Activated CD4-positive, alpha-beta memory T cell treated with anti-CD3 and anti-CD28 coated beads for 36 hours (primary cell): Measurements from ENCODE around the gene CPA5. TPM values are rescaled to one million over a fixed set of nuclear protein-coding genes. Genes with fewer than 3 reads are reported as not detected.

Experiments used
- CTCF ChIA-PET: fragments of 350-600 bp; sonication (Branson Sonifier 250); formaldehyde crosslinking; loops from one replicate; lab custom pipeline; 2021; ENCODE audit warnings: antibody characterized with exemption, inconsistent platforms; lab: Charles Lee
- POLR2A ChIA-PET: fragments of 350-600 bp; sonication (Branson Sonifier 250); formaldehyde crosslinking; loops from one replicate; lab custom pipeline; 2021; ENCODE audit warnings: antibody characterized with exemption; lab: Charles Lee
- DNase-seq: peaks from one replicate; pipeline ENCODE4 v3.0.0-alpha.2; 2020
- H3K27ac Mint-ChIP-seq: one replicate; pipeline ENCODE4 v1.8.0; 2021; ENCODE audit warnings: mixed read lengths
- H3K27me3 Mint-ChIP-seq: one replicate; pipeline ENCODE4 v1.8.0; 2021; ENCODE audit warnings: mixed read lengths
- H3K36me3 Mint-ChIP-seq: one replicate; pipeline ENCODE4 v1.8.0; 2021; ENCODE audit warnings: mixed read lengths
- H3K4me1 Mint-ChIP-seq: one replicate; pipeline ENCODE4 v1.8.0; 2021; ENCODE audit warnings: low read depth, mixed read lengths
- H3K4me3 Mint-ChIP-seq: one replicate; pipeline ENCODE4 v1.8.0; 2021; ENCODE audit warnings: mild to moderate bottlenecking, mixed read lengths
- H3K9me3 Mint-ChIP-seq: one replicate; pipeline ENCODE4 v1.8.0; 2021; ENCODE audit warnings: mixed read lengths
- intact Hi-C: fragments of 100-400 bp; cut with micrococcal nuclease; formaldehyde crosslinking; loops from one replicate; pipeline ENCODE4 v1.15.1; 2023
- total RNA-seq, 2 experiments: library from RNA; stranded (reverse); gene quantifications; one replicate each; pipeline ENCODE4 v1.2.3, GENCODE V29; 2021

Gene CPA5
- total RNA-seq, 2 experiments from 2014 or later = 0.15 TPM; not detected in 1

DNA sequence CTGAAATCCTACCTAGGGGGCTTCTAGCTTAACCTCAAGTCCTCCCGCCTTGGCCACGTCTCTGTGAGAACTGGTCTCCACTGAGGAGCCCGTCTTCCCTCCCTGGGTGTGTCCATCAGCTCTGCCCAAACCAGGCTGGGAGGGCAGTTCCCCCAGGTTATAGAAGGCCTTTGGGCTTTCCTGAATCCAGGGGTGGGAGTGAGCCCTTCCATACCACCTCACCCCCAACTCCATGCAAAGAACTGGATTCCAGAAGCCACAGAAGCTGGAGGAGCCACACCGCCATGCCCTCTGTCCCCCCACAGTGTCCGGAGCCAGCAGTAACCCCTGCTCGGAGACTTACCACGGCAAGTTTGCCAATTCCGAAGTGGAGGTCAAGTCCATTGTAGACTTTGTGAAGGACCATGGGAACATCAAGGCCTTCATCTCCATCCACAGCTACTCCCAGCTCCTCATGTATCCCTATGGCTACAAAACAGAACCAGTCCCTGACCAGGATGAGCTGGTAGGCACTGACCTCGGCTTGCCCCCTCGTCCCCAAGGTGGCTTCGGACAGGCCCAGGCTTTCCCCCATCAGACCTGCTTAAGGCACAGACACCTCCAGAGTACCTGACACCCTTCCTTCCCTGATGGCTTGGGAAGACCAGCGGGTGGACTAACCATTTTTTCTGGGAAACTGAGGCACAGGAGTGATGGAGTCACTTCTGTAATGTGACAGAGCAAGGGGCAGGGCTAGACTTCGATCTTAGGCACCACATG lies 40.4 kb downstream of the CPA5 start:
- Mint-ChIP-seq H3K4me1 (no peaks in the 10 kb centered on the region), H3K9me3 (no peaks in the 10 kb centered on the region), H3K27ac (no peak overlapping the region), H3K36me3 (no peaks in the 10 kb centered on the region), H3K4me3 (no peak overlapping the region), H3K27me3 (no peaks in the 10 kb centered on the region)
- CTCF ChIA-PET = interaction anchor here (0.6 kb wide), 1 partner anchor 22 kb away, joined by 3 read pairs; no protein-coding TSS in a partner anchor
- intact Hi-C loops = no loop called here
- DNase-seq = no peak
- POLR2A ChIA-PET = no interaction called here

GRCh38 chr7:130385600-130386066 lies 41.0 kb downstream of the CPA5 start:
- CTCF ChIA-PET = no interaction called here
- no peaks in the 10 kb centered on the region for H3K4me1 Mint-ChIP-seq
- POLR2A ChIA-PET = no interaction called here

GRCh38 chr7:130386876-130387275 lies 42.3 kb downstream of the CPA5 start:
- ChIA-PET POLR2A (no interaction called here), CTCF (no interaction called here)
- Mint-ChIP-seq H3K9me3 (no peaks in the 10 kb centered on the region), H3K27ac (no peak overlapping the region), H3K27me3 (no peaks in the 10 kb centered on the region), H3K36me3 (no peaks in the 10 kb centered on the region), H3K4me3 (no peak overlapping the region), H3K4me1 (no peaks in the 10 kb centered on the region)
- intact Hi-C loops = no loop called here
- no peak for DNase-seq

More at GRCh38 chr7:130385600-130386066, 41.0 kb downstream of the CPA5 start:
- intact Hi-C loops = no loop called here
- no peak for DNase-seq
- no peaks in the 10 kb centered on the region for H3K27me3 Mint-ChIP-seq
- H3K27ac Mint-ChIP-seq = no peak overlapping the region
- no peaks in the 10 kb centered on the region for H3K36me3 Mint-ChIP-seq
- no peak overlapping the region for H3K4me3 Mint-ChIP-seq
- H3K9me3 Mint-ChIP-seq = no peaks in the 10 kb centered on the region

DNA sequence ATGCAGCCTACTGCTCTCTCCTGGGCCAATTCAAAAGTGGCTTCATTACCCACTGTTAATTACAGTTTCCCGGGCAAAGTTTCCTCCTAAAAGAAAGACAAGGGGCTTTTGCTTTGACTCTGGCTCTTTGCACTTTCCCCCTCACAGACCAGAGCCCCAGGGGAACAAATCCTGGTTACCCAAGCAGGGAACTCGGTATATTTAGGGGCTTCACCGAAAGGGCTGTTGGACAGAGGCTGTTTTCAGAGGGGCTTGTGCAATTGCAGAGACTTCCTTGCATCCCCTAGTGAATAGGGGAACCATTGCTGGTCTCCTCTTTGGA lies 42.7 kb downstream of the CPA5 start:
- POLR2A ChIA-PET = no interaction called here
- Mint-ChIP-seq H3K4me1 (no peaks in the 10 kb centered on the region), H3K9me3 (no peaks in the 10 kb centered on the region), H3K4me3 (no peak overlapping the region), H3K27me3 (no peaks in the 10 kb centered on the region), H3K36me3 (no peaks in the 10 kb centered on the region), H3K27ac (no peak overlapping the region)
- intact Hi-C loops = no loop called here
- CTCF ChIA-PET = no interaction called here
- no peak for DNase-seq

DNA sequence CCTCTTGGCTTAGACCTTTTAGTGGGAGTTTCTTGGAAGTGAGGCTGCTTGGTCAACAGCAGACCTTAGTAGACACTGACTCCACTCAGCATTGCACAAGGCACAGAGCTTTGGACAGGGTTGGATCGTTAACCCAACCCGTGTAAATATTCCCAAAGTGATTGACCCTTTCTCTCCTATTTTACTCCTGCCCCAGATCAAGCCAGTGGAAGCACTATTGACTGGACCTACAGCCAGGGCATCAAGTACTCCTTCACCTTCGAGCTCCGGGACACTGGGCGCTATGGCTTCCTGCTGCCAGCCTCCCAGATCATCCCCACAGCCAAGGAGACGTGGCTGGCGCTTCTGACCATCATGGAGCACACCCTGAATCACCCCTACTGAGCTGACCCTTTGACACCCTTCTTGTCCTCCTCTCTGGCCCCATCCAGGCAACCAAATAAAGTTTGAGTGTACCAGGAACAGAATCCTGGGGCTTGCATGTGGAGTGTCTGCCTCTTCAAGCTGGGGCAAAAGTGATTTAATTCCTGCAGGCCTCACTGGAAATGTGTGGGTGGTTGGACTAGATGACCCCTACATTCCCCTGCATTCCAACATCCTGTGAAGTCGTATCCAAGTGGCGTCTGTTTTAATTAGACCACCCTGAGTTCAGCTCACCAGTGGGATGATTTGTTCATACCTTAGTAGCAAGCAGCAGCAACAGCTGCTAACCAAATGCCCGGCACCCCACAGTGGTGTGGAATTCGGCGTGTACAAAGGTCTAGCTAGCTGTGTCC lies 43.2 kb downstream of the CPA5 start:
- Mint-ChIP-seq H3K36me3 (no peaks in the 10 kb centered on the region), H3K27me3 (no peaks in the 10 kb centered on the region), H3K4me3 (no peak overlapping the region), H3K4me1 (no peaks in the 10 kb centered on the region), H3K27ac (no peak overlapping the region), H3K9me3 (no peaks in the 10 kb centered on the region)
- DNase-seq = no peak
- ChIA-PET POLR2A (no interaction called here), CTCF (no interaction called here)
- intact Hi-C loops = no loop called here

DNA sequence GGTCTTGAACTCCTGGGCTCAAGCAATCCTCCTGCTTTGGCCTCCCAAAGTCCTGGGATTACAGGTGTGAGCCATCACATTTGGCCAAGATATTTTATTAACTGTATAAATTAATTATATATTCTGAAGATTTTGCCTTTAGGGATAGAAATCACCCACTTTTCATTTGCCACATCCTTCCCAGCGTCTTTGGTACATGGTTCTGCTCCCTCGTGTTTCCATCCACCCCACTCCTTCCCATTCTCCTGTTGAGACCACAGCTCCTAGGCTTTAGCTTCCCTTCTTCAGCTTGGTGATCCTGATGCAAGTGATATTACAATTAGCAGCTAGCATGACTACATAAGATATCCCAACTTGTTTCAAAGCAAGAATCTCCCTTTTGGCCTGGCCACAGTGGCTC lies 44.1 kb downstream of the CPA5 start:
- ChIA-PET CTCF (no interaction called here), POLR2A (no interaction called here)
- intact Hi-C loops = no loop called here
- Mint-ChIP-seq H3K27ac (no peak overlapping the region), H3K36me3 (no peaks in the 10 kb centered on the region), H3K4me1 (peaks cover 4% of the 10 kb centered on the region), H3K9me3 (no peaks in the 10 kb centered on the region), H3K4me3 (no peak overlapping the region), H3K27me3 (no peaks in the 10 kb centered on the region)
- DNase-seq = no peak

GRCh38 chr7:130390486-130390885 lies 45.9 kb downstream of the CPA5 start:
- no peaks in the 10 kb centered on the region for H3K36me3 Mint-ChIP-seq
- H3K9me3 Mint-ChIP-seq = no peaks in the 10 kb centered on the region
- intact Hi-C loops = no loop called here
- no peaks in the 10 kb centered on the region for H3K27me3 Mint-ChIP-seq
- DNase-seq = no peak
- no peak overlapping the region for H3K27ac Mint-ChIP-seq
- ChIA-PET POLR2A (no interaction called here), CTCF (no interaction called here)
- H3K4me1 Mint-ChIP-seq = peaks cover 16% of the 10 kb centered on the region
- no peak overlapping the region for H3K4me3 Mint-ChIP-seq

- ChIA-PET POLR2A (interaction anchor here (1.1 kb wide), 2 partner anchors 59 to 116 kb away, joined by 3 to 4 read pairs; no protein-coding TSS in a partner anchor), CTCF (no interaction called here)
- DNase-seq = no peak
- Mint-ChIP-seq H3K27me3 (no peaks in the 10 kb centered on the region), H3K4me1 (peaks cover 16% of the 10 kb centered on the region), H3K4me3 (no peak overlapping the region), H3K36me3 (no peaks in the 10 kb centered on the region), H3K9me3 (no peaks in the 10 kb centered on the region), H3K27ac (no peak overlapping the region)
- intact Hi-C loops = no loop called here
Measured at GRCh38 chr7:130393101-130393561, 48.5 kb downstream of the CPA5 start.

DNA sequence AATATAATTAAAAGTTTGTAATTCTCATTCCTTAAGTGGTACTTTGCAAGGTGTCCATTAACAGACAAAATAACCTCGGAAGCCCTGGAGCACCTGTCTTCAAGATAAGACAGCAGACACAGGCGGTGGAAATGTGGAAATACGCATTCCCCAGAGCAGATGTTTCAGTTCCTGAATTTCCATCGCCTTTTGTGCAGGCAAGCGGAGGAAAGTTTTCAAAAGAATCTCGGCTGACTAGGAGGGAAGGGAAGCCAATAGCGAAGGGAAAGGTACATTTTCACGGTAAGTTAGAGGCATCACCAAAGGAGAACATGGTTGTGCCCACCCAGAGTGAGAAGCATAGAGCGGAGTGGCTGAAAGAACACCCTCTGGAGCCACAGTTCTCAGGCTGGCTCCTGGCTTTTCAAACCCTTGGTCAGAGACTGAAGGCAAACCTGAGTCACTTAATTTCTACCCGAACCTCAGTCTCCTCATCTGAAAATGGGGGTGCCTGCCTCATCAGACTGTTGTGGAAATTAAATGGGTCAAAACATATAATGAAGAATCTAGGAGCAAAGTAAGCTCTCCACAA lies 49.3 kb downstream of the CPA5 start:
- Mint-ChIP-seq H3K4me3 (no peak overlapping the region), H3K4me1 (peaks cover 16% of the 10 kb centered on the region), H3K27me3 (no peaks in the 10 kb centered on the region), H3K36me3 (no peaks in the 10 kb centered on the region), H3K9me3 (no peaks in the 10 kb centered on the region), H3K27ac (no peak overlapping the region)
- CTCF ChIA-PET = interaction anchor here (0.6 to 1.1 kb wide), 2 partner anchors 364 to 888 kb away, joined by 3 read pairs; no protein-coding TSS in a partner anchor
- DNase-seq = no peak
- intact Hi-C loops = loop anchor here (2.0 kb wide), 1 partner anchor 21 kb away; no protein-coding TSS in a partner anchor
- POLR2A ChIA-PET = no interaction called here

GRCh38 chr7:130394421-130395195 lies 50.0 kb downstream of the CPA5 start:
- no peak overlapping the region for H3K4me3 Mint-ChIP-seq
- intact Hi-C loops = loop anchor here (2.0 kb wide), 1 partner anchor 20 kb away; no protein-coding TSS in a partner anchor
- no peaks in the 10 kb centered on the region for H3K27me3 Mint-ChIP-seq
- POLR2A ChIA-PET = no interaction called here
- peaks cover 2% of the 10 kb centered on the region for H3K36me3 Mint-ChIP-seq
- DNase-seq = peak; percentile 21
- no peak overlapping the region for H3K27ac Mint-ChIP-seq
- CTCF ChIA-PET = interaction anchor here (0.6 to 1.1 kb wide), 2 partner anchors 363 to 887 kb away, joined by 3 read pairs; no protein-coding TSS in a partner anchor
- H3K9me3 Mint-ChIP-seq = no peaks in the 10 kb centered on the region
- peaks cover 16% of the 10 kb centered on the region for H3K4me1 Mint-ChIP-seq

DNA sequence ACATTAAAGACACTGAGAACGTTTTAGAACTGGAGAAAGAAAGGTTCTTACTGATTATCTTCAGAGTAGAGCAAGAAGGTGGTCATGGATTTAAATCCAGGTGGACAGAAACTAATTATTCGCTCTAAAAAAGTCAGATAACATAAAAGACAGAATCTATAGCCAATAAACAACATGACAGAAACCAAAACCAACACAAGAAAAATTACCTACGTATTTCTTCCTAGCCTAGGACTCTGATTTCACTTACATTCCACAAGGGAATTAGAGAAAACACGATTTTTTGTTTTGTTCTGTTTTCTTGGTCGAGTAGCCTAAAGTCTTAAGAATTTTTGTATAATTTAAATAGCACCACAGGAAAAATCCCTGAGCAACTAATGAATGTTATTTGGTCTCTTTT lies 50.8 kb downstream of the CPA5 start:
- Mint-ChIP-seq H3K4me3 (no peak overlapping the region), H3K4me1 (peaks cover 16% of the 10 kb centered on the region), H3K36me3 (peaks cover 9% of the 10 kb centered on the region), H3K27ac (no peak overlapping the region), H3K27me3 (no peaks in the 10 kb centered on the region), H3K9me3 (no peaks in the 10 kb centered on the region)
- CTCF ChIA-PET = no interaction called here
- DNase-seq = no peak
- intact Hi-C loops = loop anchor here (2.0 kb wide), 1 partner anchor 19 kb away; no protein-coding TSS in a partner anchor
- POLR2A ChIA-PET = no interaction called here
